IMR-90 (cell line): ENCODE data around the gene SLC17A3. TPM values are rescaled to one million over a fixed set of nuclear protein-coding genes. Genes with fewer than 3 reads are reported as not detected.

ENCODE experiments used
- ATAC-seq: fragments of 200-7000 bp; cut with Tn5 transposase; 2 replicates; pipeline ENCODE4 v1.9.1; 2020; ENCODE audit warnings: low read depth, mild to moderate bottlenecking, moderate library complexity
- BruUV-seq: library from RNA; stranded (reverse); fragments of 400-500 nt; replicated peaks from 2 replicates; lab custom pipeline; 2021; lab: Mats Ljungman, UMichigan
- CTCF ChIA-PET: fragments of 300-600 bp; formaldehyde crosslinking; extraction: SDS; loops from one replicate; lab custom pipeline; 2021; ENCODE audit warnings: antibody characterized with exemption; lab: Yijun Ruan, JAX
- POLR2A ChIA-PET: fragments of 300-600 bp; sonication (Branson Sonifier 250); formaldehyde crosslinking; loops from one replicate; lab custom pipeline; 2022; ENCODE audit warnings: antibody characterized with exemption; ENCODE audit not compliant: unreplicated experiment; lab: Charles Lee
- DNase-seq: peaks from one replicate; pipeline ENCODE4 v3.0.0; 2013
- H2AFZ ChIP-seq: replicated peaks from 2 replicates; pipeline ENCODE3; 2013; ENCODE audit warnings: low read length, mild to moderate bottlenecking; ENCODE audit not compliant: poor library complexity
- H2AK5ac ChIP-seq: 2 replicates; pipeline ENCODE4 v1.6.1; 2013; ENCODE audit warnings: low read depth, low read length, inconsistent platforms
- H2AK9ac ChIP-seq: replicated peaks from 2 replicates; pipeline ENCODE3; 2013; ENCODE audit warnings: mild to moderate bottlenecking, low read depth, low read length, moderate library complexity; ENCODE audit not compliant: poor library complexity
- H2BK120ac ChIP-seq: 2 replicates; pipeline ENCODE4 v1.6.1; 2013; ENCODE audit warnings: low read depth, low read length, inconsistent platforms
- H2BK15ac ChIP-seq: 3 replicates; pipeline ENCODE4 v1.6.1; 2013; ENCODE audit warnings: low read depth, low read length, inconsistent platforms
- H2BK20ac ChIP-seq: 2 replicates; pipeline ENCODE4 v1.6.1; 2013; ENCODE audit warnings: low read depth, mild to moderate bottlenecking, inconsistent platforms, low read length, moderate library complexity
- H2BK5ac ChIP-seq: 2 replicates; pipeline ENCODE4 v1.6.1; 2013; ENCODE audit warnings: mild to moderate bottlenecking, low read depth, low read length, inconsistent platforms; ENCODE audit not compliant: poor library complexity, severe bottlenecking
- H3K14ac ChIP-seq: replicated peaks from 2 replicates; pipeline ENCODE4 v1.6.1; 2013; ENCODE audit warnings: low read depth, low read length, inconsistent platforms
- H3K18ac ChIP-seq: 2 replicates; pipeline ENCODE4 v1.6.1; 2013; ENCODE audit warnings: low read depth, low read length, control low read depth
- H3K23ac ChIP-seq: 2 replicates; pipeline ENCODE4 v1.6.1; 2013; ENCODE audit warnings: low read depth, low read length, inconsistent platforms
- H3K27ac ChIP-seq: 2 replicates; pipeline ENCODE4 v1.5.1; 2013; ENCODE audit warnings: mild to moderate bottlenecking, control low read depth, low read length; ENCODE audit not compliant: insufficient read depth
- H3K27me3 ChIP-seq: 2 replicates; pipeline ENCODE4 v1.6.1; 2013; ENCODE audit warnings: low read length; ENCODE audit not compliant: control insufficient read depth, insufficient read depth
- H3K36me3 ChIP-seq: 2 replicates; pipeline ENCODE4 v1.6.1; 2013; ENCODE audit warnings: low read length, mixed read lengths; ENCODE audit not compliant: control insufficient read depth, insufficient read depth
- H3K4ac ChIP-seq: 2 replicates; pipeline ENCODE4 v1.6.1; 2013; ENCODE audit warnings: low read depth, low read length, inconsistent platforms
- H3K4me1 ChIP-seq: 2 replicates; pipeline ENCODE4 v1.6.1; 2013; ENCODE audit warnings: low read length, mixed read lengths; ENCODE audit not compliant: control insufficient read depth, insufficient read depth
- H3K4me2 ChIP-seq: 2 replicates; pipeline ENCODE4 v1.6.1; 2013; ENCODE audit warnings: low read depth, mild to moderate bottlenecking, control low read depth, low read length, moderate library complexity
- H3K4me3 ChIP-seq: 2 replicates; pipeline ENCODE4 v1.5.1; 2013; ENCODE audit warnings: low read depth, mild to moderate bottlenecking, control low read depth, low read length, moderate library complexity; ENCODE audit not compliant: insufficient read depth
- H3K56ac ChIP-seq: 2 replicates; pipeline ENCODE4 v1.6.1; 2013; ENCODE audit warnings: low read length, inconsistent platforms; ENCODE audit not compliant: insufficient read depth; ENCODE audit errors: extremely low read depth
- H3K79me1 ChIP-seq, 2 experiments: 2 replicates each; pipeline ENCODE4 v1.6.1; 2013; ENCODE audit warnings: low read length in 2 of 2, inconsistent platforms in 1 of 2, low read depth in 1 of 2
- H3K9ac ChIP-seq: 2 replicates; pipeline ENCODE4 v1.6.1; 2013; ENCODE audit warnings: low read depth, low read length, control low read depth
- H3K9me1 ChIP-seq: 2 replicates; pipeline ENCODE4 v1.6.1; 2013; ENCODE audit warnings: low read length, inconsistent platforms; ENCODE audit not compliant: insufficient read depth
- H3K9me3 ChIP-seq: 2 replicates; pipeline ENCODE4 v1.6.1; 2013; ENCODE audit warnings: low read length; ENCODE audit not compliant: control insufficient read depth, insufficient read depth
- H4K20me1 ChIP-seq: 2 replicates; pipeline ENCODE4 v1.6.1; 2013; ENCODE audit warnings: low read length, inconsistent platforms; ENCODE audit not compliant: insufficient read depth
- H4K5ac ChIP-seq: 2 replicates; pipeline ENCODE4 v1.6.1; 2013; ENCODE audit warnings: mild to moderate bottlenecking, low read depth, low read length, control low read depth
- H4K8ac ChIP-seq, 2 experiments: 2 replicates each; pipeline ENCODE4 v1.6.1; 2013; ENCODE audit warnings: low read depth in 2 of 2, low read length in 2 of 2, control low read depth in 1 of 2, inconsistent platforms in 1 of 2
- H4K91ac ChIP-seq: 2 replicates; pipeline ENCODE4 v1.6.1; 2013; ENCODE audit warnings: low read depth, low read length, inconsistent platforms; ENCODE audit not compliant: insufficient read depth
- CHD1 ChIP-seq: IDR thresholded peaks from 2 replicates; pipeline ENCODE4 v1.6.1; 2012; ENCODE audit warnings: low read depth, low read length, improper control_type of control experiment
- RAD21 ChIP-seq: IDR thresholded peaks from 2 replicates; pipeline ENCODE4 v1.6.1; 2012; ENCODE audit warnings: low read length, improper control_type of control experiment
- WGBS, 2 experiments: methylation state at CpG; one replicate each; pipeline versions ENCODE4 v1.1.5 to v1.1.7; 2013; ENCODE audit warnings: missing lambda C conversion rate in 2 of 2; ENCODE audit not compliant: insufficient read length in 1 of 2; ENCODE audit errors: extremely low coverage in 2 of 2; 5-methylcytosine and 5-hydroxymethylcytosine counted together
- dilution Hi-C: fragments of 300-500 bp; cut with HindIII; formaldehyde crosslinking; loops from one replicate; pipeline ENCODE4 v1.14.3; 2018; ENCODE audit warnings: low sequenced_read_pairs; ENCODE audit not compliant: unreplicated experiment
- in situ Hi-C: fragments of 300-500 bp; cut with MboI; formaldehyde crosslinking; loops from 3 replicates; pipeline ENCODE4 v1.14.3; 2019; ENCODE audit warnings: low sequenced_read_pairs, inconsistent platforms, mixed read lengths
- intact Hi-C: fragments of 100-400 bp; cut with micrococcal nuclease; formaldehyde crosslinking; loops from 2 replicates; pipeline ENCODE4 v1.10.0; 2022
- polyA plus RNA-seq, 3 experiments: library from polyadenylated mRNA; depleted of rRNA; stranded (reverse); fragments of >200 nt; gene quantifications; 2 replicates each; pipeline ENCODE4 v1.2.3, GENCODE V29; 2012; ENCODE audit warnings: low replicate concordance in 1 of 3
- total RNA-seq: library from RNA; depleted of rRNA; stranded (reverse); fragments of >200 nt; gene quantifications from 2 replicates; pipeline ENCODE4 v1.2.3, GENCODE V29; 2012
- TF ChIP-seq, protein P1 (sequence below): conservative IDR thresholded peaks from 2 replicates; pipeline ENCODE4 v1.5.1; 2012; ENCODE audit warnings: mild to moderate bottlenecking, low read depth, low read length, improper control_type of control experiment

The SLC17A3 gene
- total and polyA plus RNA-seq, 2 of the 4 experiments (the other 2 are of a cell fraction) = not detected

GRCh38 chr6:25889877-25890853 is 16.1 kb upstream of the SLC17A3 start:
- Histone ChIP-seq H3K79me1 (no peaks in the 10 kb centered on the region), H3K27ac (no peak overlapping the region), H3K4me1 (no peaks in the 10 kb centered on the region), H2BK15ac (no peak overlapping the region), H4K91ac (no peak overlapping the region), H3K4ac (no peak overlapping the region), H4K8ac (no peak overlapping the region), H2BK120ac (no peak overlapping the region), H2BK5ac (no peak overlapping the region), H3K56ac (no peak overlapping the region), H2AFZ (no peak overlapping the region), H3K18ac (no peak overlapping the region), H3K23ac (no peak overlapping the region), H4K20me1 (no peaks in the 10 kb centered on the region), H2BK20ac (no peak overlapping the region), H3K4me3 (no peak overlapping the region), H3K9me1 (no peaks in the 10 kb centered on the region), H3K9ac (no peak overlapping the region), H3K27me3 (no peaks in the 10 kb centered on the region), H2AK9ac (no peak overlapping the region), H3K9me3 (no peaks in the 10 kb centered on the region), H3K14ac (no peak overlapping the region), H2AK5ac (no peak overlapping the region), H3K36me3 (no peaks in the 10 kb centered on the region), H3K4me2 (no peak overlapping the region), H4K5ac (no peak overlapping the region)
- no CpG with 5 or more reads among the region's 5 CpGs for WGBS, 2 experiments
- intact Hi-C loops (loop anchor here (1.0 to 2.0 kb wide), 2 partner anchors 102 to 169 kb away; no protein-coding TSS in a partner anchor), in situ Hi-C loops (no loop called here), dilution Hi-C loops (no loop called here)
- ChIA-PET CTCF (interaction anchor here (0.7 kb wide), 1 partner anchor 12 kb away, joined by 3 read pairs; no protein-coding TSS in a partner anchor), POLR2A (no interaction called here)
- peak; percentile 17 for DNase-seq
- no peak for TF ChIP-seq CHD1
- peak; percentile 52 for TF ChIP-seq RAD21
- TF ChIP-seq, protein P1, sequence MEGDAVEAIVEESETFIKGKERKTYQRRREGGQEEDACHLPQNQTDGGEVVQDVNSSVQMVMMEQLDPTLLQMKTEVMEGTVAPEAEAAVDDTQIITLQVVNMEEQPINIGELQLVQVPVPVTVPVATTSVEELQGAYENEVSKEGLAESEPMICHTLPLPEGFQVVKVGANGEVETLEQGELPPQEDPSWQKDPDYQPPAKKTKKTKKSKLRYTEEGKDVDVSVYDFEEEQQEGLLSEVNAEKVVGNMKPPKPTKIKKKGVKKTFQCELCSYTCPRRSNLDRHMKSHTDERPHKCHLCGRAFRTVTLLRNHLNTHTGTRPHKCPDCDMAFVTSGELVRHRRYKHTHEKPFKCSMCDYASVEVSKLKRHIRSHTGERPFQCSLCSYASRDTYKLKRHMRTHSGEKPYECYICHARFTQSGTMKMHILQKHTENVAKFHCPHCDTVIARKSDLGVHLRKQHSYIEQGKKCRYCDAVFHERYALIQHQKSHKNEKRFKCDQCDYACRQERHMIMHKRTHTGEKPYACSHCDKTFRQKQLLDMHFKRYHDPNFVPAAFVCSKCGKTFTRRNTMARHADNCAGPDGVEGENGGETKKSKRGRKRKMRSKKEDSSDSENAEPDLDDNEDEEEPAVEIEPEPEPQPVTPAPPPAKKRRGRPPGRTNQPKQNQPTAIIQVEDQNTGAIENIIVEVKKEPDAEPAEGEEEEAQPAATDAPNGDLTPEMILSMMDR = peak; percentile 38
- peak; percentile 60 for ATAC-seq
- no TSS peak for BruUV-seq
